Bronchial epithelial cell (primary cell): Measurements from ENCODE around the gene PDE4C. TPM values are rescaled to one million over a fixed set of nuclear protein-coding genes. Genes with fewer than 3 reads are reported as not detected.
A peak's percentile ranks its signal among the peaks of the same experiment; 100 is the strongest.

Source experiments
- DNase-seq: peaks from one replicate; pipeline ENCODE4 v3.0.0-alpha.2; 2010; ENCODE audit warnings: low read depth
- FAIRE-seq: peaks from 2 replicates; lab custom pipeline; 2011; peaks lifted over from hg19 to GRCh38; lab: Jason Lieb, UNC
- H3K27me3 ChIP-seq: 2 replicates; pipeline ENCODE4 v1.5.1; 2011; ENCODE audit warnings: low read length; ENCODE audit not compliant: control insufficient read depth, insufficient read depth
- H3K36me3 ChIP-seq: 2 replicates; pipeline ENCODE4 v1.5.1; 2011; ENCODE audit warnings: low read length; ENCODE audit not compliant: control insufficient read depth, insufficient read depth
- H3K4me3 ChIP-seq: 2 replicates; pipeline ENCODE4 v1.5.1; 2011; ENCODE audit warnings: mild to moderate bottlenecking, low read depth, low read length, control low read depth
- total RNA-seq: library from RNA; depleted of rRNA; stranded (reverse); fragments of >200 nt; gene quantifications from 2 replicates; pipeline ENCODE4 v1.2.1, GENCODE V29; 2014
- TF ChIP-seq, protein P1 (sequence below): IDR thresholded peaks from 2 replicates; pipeline ENCODE4 v1.5.1; 2011; ENCODE audit warnings: mild to moderate bottlenecking, moderate library complexity, low read length, control low read depth, inconsistent platforms; ENCODE audit not compliant: insufficient read depth, severe bottlenecking

The PDE4C gene
- total RNA-seq, 1 donor from 2014 or later, result 0.26 TPM

DNA sequence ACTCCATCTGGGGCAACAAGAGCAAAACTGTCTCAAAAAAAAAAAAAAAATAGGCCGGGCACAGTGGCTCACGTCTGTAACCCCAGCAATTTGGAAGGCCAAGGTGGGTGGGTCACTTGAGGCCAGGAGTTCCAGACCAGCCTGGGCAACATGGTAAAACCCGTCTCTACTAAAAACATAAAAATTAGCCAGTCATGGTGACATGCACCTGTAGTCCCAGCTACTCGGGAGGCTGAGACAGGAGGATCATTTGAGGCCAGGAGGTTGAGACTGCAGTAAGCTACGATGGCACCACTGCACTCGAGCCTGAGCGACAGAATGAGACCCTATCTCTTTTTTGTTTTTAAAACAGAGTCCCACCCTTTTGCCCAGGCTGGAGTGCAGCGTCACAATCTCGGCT, 44.1 kb upstream of the PDE4C start:
- DNase-seq, result no peak
- no peak for FAIRE-seq
- Histone ChIP-seq H3K27me3 (no peaks in the 10 kb centered on the region), H3K36me3 (no peaks in the 10 kb centered on the region), H3K4me3 (no peak overlapping the region)
- TF ChIP-seq, protein P1, sequence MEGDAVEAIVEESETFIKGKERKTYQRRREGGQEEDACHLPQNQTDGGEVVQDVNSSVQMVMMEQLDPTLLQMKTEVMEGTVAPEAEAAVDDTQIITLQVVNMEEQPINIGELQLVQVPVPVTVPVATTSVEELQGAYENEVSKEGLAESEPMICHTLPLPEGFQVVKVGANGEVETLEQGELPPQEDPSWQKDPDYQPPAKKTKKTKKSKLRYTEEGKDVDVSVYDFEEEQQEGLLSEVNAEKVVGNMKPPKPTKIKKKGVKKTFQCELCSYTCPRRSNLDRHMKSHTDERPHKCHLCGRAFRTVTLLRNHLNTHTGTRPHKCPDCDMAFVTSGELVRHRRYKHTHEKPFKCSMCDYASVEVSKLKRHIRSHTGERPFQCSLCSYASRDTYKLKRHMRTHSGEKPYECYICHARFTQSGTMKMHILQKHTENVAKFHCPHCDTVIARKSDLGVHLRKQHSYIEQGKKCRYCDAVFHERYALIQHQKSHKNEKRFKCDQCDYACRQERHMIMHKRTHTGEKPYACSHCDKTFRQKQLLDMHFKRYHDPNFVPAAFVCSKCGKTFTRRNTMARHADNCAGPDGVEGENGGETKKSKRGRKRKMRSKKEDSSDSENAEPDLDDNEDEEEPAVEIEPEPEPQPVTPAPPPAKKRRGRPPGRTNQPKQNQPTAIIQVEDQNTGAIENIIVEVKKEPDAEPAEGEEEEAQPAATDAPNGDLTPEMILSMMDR, result no peak

- H3K36me3 ChIP-seq, result no peaks in the 10 kb centered on the region
- TF ChIP-seq, protein P1, result no peak
- H3K4me3 ChIP-seq, result no peak overlapping the region
- DNase-seq (no peak), FAIRE-seq (peak; percentile 68)
- no peaks in the 10 kb centered on the region for H3K27me3 ChIP-seq
Observed at GRCh38 chr19:18269070-18269723, 43.0 kb upstream of the PDE4C start.

- H3K36me3 ChIP-seq, result no peaks in the 10 kb centered on the region
- H3K4me3 ChIP-seq, result no peak overlapping the region
- TF ChIP-seq, protein P1, result no peak
- no peaks in the 10 kb centered on the region for H3K27me3 ChIP-seq
- FAIRE-seq (no peak), DNase-seq (no peak)
Observed at GRCh38 chr19:18266771-18267686, 40.8 kb upstream of the PDE4C start.

DNA sequence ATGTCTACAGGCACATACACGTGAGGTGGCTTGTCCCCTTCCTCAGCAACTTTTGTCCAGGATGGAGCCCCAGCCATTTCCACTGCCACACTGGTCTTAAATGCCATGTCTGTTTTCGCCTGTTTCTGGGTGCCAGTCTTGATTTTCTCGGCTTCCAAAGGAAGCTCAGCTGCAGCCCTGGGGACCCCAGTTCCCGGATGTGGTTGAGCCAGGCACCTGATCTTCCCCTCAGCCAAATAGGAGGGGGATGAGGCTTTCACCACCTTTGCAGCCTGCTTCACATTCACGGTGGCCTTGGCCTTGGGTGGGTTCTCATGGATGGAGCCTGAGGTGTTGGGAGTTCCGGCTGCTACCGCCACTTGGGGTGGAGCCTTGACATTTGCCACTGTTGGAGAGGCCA, 39.3 kb upstream of the PDE4C start:
- no peak for FAIRE-seq
- H3K27me3 ChIP-seq, result no peaks in the 10 kb centered on the region
- H3K4me3 ChIP-seq, result no peak overlapping the region
- TF ChIP-seq, protein P1, result no peak
- no peak for DNase-seq
- no peaks in the 10 kb centered on the region for H3K36me3 ChIP-seq

DNA sequence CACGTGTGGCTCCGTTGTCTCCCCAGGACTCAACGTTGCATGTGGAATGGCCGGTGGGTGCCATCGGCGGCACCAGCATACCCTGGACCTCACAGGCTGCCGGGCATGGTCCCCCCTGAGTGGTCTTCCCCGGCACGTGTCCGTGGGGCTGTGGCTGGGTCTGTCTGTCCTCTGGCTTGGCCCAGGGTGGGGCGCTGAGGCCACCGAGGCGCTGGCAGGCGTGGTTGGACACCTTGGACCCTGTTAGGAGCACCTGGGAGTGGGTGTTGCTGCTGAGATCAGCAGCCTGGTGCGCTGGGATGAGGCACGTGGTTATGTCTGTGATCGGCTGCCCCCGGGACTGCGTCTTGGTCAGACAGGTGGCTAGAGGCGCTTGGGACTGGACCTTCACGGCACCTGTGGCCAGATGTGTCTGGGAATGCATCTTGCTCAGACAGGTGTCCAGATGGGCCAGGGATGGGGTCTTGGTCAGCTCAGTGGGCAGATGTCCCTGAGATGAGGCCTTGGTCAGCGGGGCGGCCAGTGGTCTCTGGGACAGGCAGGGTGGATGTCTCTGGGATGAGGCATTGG, 38.8 kb upstream of the PDE4C start:
- FAIRE-seq (no peak), DNase-seq (no peak)
- TF ChIP-seq, protein P1, result no peak
- Histone ChIP-seq H3K4me3 (no peak overlapping the region), H3K27me3 (no peaks in the 10 kb centered on the region), H3K36me3 (no peaks in the 10 kb centered on the region)
